AG04449 (cell line): ENCODE data around the gene NCAPD3.

Source experiments
- CTCF ChIA-PET: fragments of 350-600 bp; formaldehyde crosslinking; extraction: SDS; loops from one replicate; lab custom pipeline; 2021; ENCODE audit warnings: antibody characterized with exemption; lab: Yijun Ruan, JAX
- POLR2A ChIA-PET: fragments of 400-600, 350-600 bp; formaldehyde crosslinking; extraction: SDS; loops from one replicate; lab custom pipeline; 2020; ENCODE audit warnings: antibody characterized with exemption, inconsistent platforms; lab: Yijun Ruan, JAX
- DNase-seq: peaks from one replicate; pipeline ENCODE4 v3.0.0-alpha.2; 2010; ENCODE audit warnings: low read depth, low spot score
- H3K4me3 ChIP-seq: 2 replicates; pipeline ENCODE4 v1.5.1; 2011; ENCODE audit warnings: low read depth, mild to moderate bottlenecking, control low read depth, low read length
- CTCF ChIP-seq: IDR thresholded peaks from one replicate; pipeline ENCODE4 v1.5.1; 2011; ENCODE audit warnings: mild to moderate bottlenecking, moderate library complexity, low read length, control low read depth, inconsistent platforms; ENCODE audit not compliant: insufficient read depth; ENCODE audit errors: missing control alignments

Gene NCAPD3

DNA sequence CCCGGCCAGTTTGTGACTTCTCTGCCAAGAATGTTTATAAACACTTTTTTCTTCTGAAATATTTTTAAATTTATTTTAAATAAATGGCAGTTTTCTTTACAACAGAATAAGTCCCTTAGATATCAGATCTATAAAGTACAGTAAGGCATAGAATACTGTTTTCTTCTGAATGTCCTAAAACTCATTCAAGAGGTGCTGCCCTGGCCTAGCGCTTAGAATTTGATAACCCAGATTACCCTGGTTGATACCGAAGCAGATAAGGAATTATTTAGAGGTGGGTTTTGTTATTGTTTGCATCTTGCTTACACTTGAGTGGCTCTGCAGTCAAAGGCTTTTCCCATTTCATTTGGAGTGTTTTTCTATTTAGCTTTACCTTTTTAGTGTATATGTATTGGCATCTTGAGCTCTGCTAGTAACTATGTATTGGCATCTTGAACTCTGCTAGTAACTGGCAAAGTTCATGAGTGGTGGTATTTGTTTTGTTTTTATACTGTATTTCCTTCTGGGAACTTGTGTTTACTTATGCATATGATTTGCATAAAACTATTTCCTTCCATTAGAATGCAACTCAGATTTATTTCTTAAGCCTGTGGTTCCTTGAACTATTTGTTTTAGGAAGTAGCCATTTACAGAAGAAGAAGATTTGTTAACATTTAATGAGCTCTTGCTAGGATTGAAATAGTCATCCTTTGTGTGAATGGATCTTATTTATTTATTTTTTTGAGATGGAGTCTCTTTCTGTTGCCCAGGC lies 30.8 kb upstream of the NCAPD3 start:
- ChIA-PET CTCF (interaction anchor here (1.0 to 2.4 kb wide), 4 partner anchors 7 to 43 kb away, joined by 3 to 15 read pairs (median 7); no protein-coding TSS in a partner anchor), POLR2A (no interaction called here)
- TF ChIP-seq CTCF, result no peak
- peak overlapping the region; percentile 79 for H3K4me3 ChIP-seq
- DNase-seq, result no peak

- ChIA-PET POLR2A (no interaction called here), CTCF (interaction anchor here (1.0 to 2.4 kb wide), 3 partner anchors 9 to 42 kb away, joined by 3 to 15 read pairs (median 11); no protein-coding TSS in a partner anchor)
- DNase-seq, result peak; percentile 74
- no peak for TF ChIP-seq CTCF
- H3K4me3 ChIP-seq, result peak within 1 kb of the TSS; percentile 79
These were observed 29.6 kb upstream of the NCAPD3 start, which contains the start of the genes ACAD8 and THYN1 for GRCh38 chr11:134253188-134253993. ACAD8 (plus strand) TSS chr11:134253568; CDS start chr11:134253601, 33 bp downstream. THYN1 (minus strand) TSS chr11:134253352; CDS start chr11:134252882, 470 bp downstream.

- CTCF ChIA-PET, result interaction anchor here (1.2 to 4.8 kb wide), 5 partner anchors 9 to 45 kb away, joined by 3 to 36 read pairs (median 3); partner anchors contain the start of gene VPS26B
- no peak for DNase-seq
- TF ChIP-seq CTCF, result no peak
- H3K4me3 ChIP-seq, result peak overlapping the region; percentile 79
- POLR2A ChIA-PET, result no interaction called here
These were observed 28.8 kb upstream of the NCAPD3 start for GRCh38 chr11:134252346-134253187.

DNA sequence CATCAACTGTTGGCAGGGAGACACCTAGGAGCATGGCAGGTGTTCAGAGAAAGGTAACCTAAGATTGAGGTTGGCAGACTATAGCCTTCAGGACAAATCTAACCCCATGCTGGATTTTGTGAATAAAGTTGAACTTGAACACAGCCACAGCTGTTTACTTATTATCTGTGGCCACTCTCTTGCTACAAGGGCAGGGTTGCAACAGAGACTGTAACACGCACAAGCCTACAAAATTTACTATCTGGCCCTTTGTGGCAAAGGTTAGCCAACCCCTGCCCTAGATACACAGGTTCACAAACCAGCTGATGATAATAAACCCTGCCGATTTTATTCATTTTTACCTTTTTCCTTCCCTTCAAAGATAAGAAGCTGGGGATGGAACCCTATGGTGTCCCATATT lies 26.9 kb upstream of the NCAPD3 start:
- H3K4me3 ChIP-seq, result no peak overlapping the region
- POLR2A ChIA-PET, result no interaction called here
- DNase-seq, result no peak
- CTCF ChIA-PET, result interaction anchor here (0.8 to 4.8 kb wide), 4 partner anchors 9 to 16 kb away, joined by 3 to 36 read pairs (median 4); no protein-coding TSS in a partner anchor
- no peak for TF ChIP-seq CTCF

- DNase-seq, result no peak
- H3K4me3 ChIP-seq, result no peak overlapping the region
- TF ChIP-seq CTCF, result no peak
- ChIA-PET CTCF (interaction anchor here (1.9 to 4.8 kb wide), 3 partner anchors 10 to 11 kb away, joined by 4 to 36 read pairs (median 5); no protein-coding TSS in a partner anchor), POLR2A (no interaction called here)
These were observed 26.5 kb upstream of the NCAPD3 start for GRCh38 chr11:134250246-134250645.
